RWPE2 (cell line): Measurements from ENCODE around the gene RAPGEF4.

Source experiments
- ATAC-seq: fragments of 200-7000 bp; cut with Tn5 transposase; 3 replicates; pipeline ENCODE4 v1.9.1; 2021; ENCODE audit warnings: low read depth
- DNase-seq: peaks from one replicate; pipeline ENCODE4 v3.0.0-alpha.2; 2020; ENCODE audit warnings: low spot score
- H3K27ac ChIP-seq: fragments of 450-650 bp; 2 replicates; pipeline ENCODE4 v1.5.1; 2017; ENCODE audit warnings: mild to moderate bottlenecking; ENCODE audit not compliant: poor library complexity, severe bottlenecking
- H3K27me3 ChIP-seq: fragments of 250-450 bp; sonication (Bioruptor Pico); 2 replicates; pipeline ENCODE4 v1.5.1; 2021; ENCODE audit warnings: mild to moderate bottlenecking, moderate library complexity; ENCODE audit not compliant: insufficient read depth, poor library complexity, severe bottlenecking
- H3K36me3 ChIP-seq: fragments of 250-450 bp; sonication (Bioruptor Pico); 2 replicates; pipeline ENCODE4 v1.5.1; 2020; ENCODE audit warnings: low read depth, mild to moderate bottlenecking, moderate library complexity
- H3K4me1 ChIP-seq: fragments of 250-450 bp; sonication (Bioruptor Pico); 2 replicates; pipeline ENCODE4 v1.5.1; 2021; ENCODE audit warnings: mild to moderate bottlenecking, moderate library complexity; ENCODE audit not compliant: insufficient read depth, poor library complexity, severe bottlenecking
- H3K4me3 ChIP-seq: fragments of 250-450 bp; sonication (Bioruptor Pico); 2 replicates; pipeline ENCODE4 v1.5.1; 2021; ENCODE audit warnings: mild to moderate bottlenecking, moderate library complexity; ENCODE audit not compliant: severe bottlenecking
- H3K9me3 ChIP-seq: fragments of 250-450 bp; sonication (Bioruptor Pico); 2 replicates; pipeline ENCODE4 v1.5.1; 2021; ENCODE audit warnings: mild to moderate bottlenecking, moderate library complexity; ENCODE audit not compliant: severe bottlenecking
- TF ChIP-seq, protein P1 (sequence below): fragments of 450-650 bp; IDR thresholded peaks from one replicate; pipeline ENCODE4 v1.5.1; 2017; ENCODE audit warnings: mild to moderate bottlenecking, moderate library complexity; ENCODE audit not compliant: poor library complexity, severe bottlenecking

RAPGEF4 gene

DNA sequence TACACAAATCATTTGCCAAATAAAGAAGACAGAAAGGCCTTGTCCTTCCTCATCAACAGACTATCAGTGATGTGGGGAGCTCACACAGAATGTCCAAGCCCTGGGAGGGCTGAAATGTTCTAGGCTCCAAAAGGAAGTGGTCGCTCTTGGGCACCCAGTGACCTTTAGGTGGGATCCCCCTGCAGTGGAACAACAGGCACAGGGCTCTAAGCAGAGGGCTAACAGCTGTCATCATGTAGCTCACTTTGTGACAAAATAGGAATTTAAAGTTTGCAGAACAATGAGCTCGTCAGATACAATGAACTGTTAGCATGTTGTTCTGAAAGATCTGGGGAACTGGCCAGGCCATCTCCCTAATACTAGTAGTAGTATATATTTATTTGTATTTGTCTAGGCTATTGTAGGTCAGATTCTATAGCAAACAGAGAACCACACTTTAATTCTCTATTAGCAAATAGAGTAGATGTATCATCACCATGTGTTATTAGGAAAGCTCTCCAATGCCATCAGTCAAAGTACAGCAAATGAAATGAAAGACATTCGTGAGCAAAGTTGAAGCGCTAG, 188.5 kb downstream of the RAPGEF4 start:
- no peak for ATAC-seq
- Histone ChIP-seq H3K4me3 (no peak overlapping the region), H3K27me3 (no peaks in the 10 kb centered on the region), H3K9me3 (no peaks in the 10 kb centered on the region), H3K36me3 (no peaks in the 10 kb centered on the region), H3K27ac (no peak overlapping the region), H3K4me1 (no peaks in the 10 kb centered on the region)
- TF ChIP-seq, protein P1, sequence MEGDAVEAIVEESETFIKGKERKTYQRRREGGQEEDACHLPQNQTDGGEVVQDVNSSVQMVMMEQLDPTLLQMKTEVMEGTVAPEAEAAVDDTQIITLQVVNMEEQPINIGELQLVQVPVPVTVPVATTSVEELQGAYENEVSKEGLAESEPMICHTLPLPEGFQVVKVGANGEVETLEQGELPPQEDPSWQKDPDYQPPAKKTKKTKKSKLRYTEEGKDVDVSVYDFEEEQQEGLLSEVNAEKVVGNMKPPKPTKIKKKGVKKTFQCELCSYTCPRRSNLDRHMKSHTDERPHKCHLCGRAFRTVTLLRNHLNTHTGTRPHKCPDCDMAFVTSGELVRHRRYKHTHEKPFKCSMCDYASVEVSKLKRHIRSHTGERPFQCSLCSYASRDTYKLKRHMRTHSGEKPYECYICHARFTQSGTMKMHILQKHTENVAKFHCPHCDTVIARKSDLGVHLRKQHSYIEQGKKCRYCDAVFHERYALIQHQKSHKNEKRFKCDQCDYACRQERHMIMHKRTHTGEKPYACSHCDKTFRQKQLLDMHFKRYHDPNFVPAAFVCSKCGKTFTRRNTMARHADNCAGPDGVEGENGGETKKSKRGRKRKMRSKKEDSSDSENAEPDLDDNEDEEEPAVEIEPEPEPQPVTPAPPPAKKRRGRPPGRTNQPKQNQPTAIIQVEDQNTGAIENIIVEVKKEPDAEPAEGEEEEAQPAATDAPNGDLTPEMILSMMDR = no peak
- no peak for DNase-seq

DNA sequence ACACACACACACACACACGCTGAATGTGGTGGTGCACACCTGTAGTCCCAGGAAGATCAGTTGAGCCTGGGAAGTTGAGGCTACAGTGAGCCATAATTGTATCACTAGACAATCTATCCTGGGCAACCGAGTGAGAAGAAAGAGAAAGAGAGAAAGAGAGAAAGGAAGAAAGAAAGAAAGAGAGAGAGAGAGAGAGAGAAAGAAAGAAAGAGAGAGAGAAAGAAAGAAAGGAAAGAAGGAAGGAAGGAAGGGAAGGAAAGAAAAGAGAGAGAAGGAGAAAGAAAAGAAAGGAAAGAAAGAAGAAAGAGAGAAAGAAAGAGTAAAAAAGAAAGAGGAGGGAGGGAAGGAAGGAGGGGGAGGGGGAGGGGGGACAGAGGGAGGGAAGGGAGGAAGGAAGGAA, 190.0 kb downstream of the RAPGEF4 start:
- TF ChIP-seq, protein P1 = no peak
- no peak for ATAC-seq
- H3K27me3 ChIP-seq = no peaks in the 10 kb centered on the region
- no peaks in the 10 kb centered on the region for H3K9me3 ChIP-seq
- no peak overlapping the region for H3K27ac ChIP-seq
- no peak overlapping the region for H3K4me3 ChIP-seq
- no peaks in the 10 kb centered on the region for H3K36me3 ChIP-seq
- H3K4me1 ChIP-seq = no peaks in the 10 kb centered on the region
- DNase-seq = no peak

DNA sequence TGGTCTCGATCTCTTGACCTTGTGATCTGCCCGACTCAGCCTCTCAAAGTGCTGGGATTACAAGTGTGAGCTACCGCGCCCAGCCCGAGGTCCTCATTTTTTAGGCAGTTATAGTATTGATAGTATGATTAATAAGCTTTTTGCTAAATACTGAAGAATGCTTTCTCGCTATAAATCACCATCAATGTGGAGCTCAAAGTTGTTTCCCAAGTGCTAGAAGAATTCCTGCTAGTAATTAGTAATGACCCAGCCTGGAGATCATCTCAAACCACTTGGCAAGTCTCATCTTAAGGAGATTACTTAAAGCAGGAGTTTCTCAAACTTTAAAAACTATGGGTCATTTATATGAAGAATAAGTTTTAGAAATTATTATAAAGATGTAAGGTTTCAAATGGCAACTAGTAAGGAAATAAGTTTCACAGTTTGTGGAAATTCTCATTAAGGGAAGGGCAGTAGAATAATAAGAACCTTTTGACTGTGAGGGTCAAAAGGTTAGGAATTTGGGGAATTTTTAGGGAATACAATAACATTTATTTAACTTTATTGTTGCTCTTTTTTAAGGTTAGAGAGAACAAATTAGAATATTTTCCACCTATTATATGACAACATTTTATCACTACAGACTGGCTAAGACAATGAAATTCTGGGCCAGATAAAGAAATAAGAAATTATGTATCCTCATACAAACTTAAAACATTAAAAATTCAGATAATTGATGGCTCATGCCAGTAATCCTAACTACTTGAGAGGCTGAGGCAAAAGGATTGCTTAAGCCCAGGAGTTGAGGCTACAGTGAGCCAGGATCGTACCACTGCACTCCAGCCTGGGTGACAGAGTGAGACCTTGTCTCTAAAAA, 191.4 kb downstream of the RAPGEF4 start:
- DNase-seq = no peak
- Histone ChIP-seq H3K9me3 (no peaks in the 10 kb centered on the region), H3K27me3 (no peaks in the 10 kb centered on the region), H3K27ac (no peak overlapping the region), H3K36me3 (no peaks in the 10 kb centered on the region), H3K4me3 (no peak overlapping the region), H3K4me1 (peaks cover 5% of the 10 kb centered on the region)
- TF ChIP-seq, protein P1 = no peak
- ATAC-seq = no peak

DNA sequence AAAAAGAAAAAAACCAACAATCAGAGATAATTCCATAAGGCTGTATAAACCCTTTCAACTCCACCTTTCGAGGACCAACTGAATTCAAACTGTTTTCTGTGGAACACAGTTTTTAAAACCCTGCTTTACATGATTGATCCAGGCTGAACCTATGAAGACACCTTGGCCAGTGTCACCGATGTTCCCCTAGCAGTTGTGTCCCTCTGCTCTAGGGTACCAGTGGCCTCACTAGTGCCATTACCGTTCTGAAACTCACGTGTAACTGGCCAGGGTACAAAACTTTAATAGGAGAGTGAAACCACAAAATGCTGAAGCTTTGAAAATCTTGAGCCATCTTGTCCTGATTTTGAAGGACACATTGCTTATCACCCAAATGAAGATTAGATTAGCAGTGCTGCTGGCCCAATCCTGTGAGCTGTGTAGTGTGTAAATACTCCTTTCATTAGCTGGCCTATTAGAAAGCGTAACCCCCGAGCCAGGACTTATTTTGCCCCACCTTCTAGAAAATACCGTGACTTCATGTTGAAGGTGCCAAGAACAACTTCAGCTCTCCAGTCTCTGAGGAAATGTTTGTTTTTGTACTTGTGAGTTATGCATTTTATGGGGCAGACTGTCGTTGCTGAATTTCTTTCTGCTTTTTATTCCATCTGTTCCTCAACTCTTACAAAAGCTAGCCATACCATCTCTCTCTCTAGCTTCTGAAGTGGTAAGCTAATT, 192.2 kb downstream of the RAPGEF4 start:
- no peaks in the 10 kb centered on the region for H3K36me3 ChIP-seq
- H3K4me1 ChIP-seq = peaks cover 5% of the 10 kb centered on the region
- no peak overlapping the region for H3K4me3 ChIP-seq
- no peaks in the 10 kb centered on the region for H3K27me3 ChIP-seq
- H3K27ac ChIP-seq = no peak overlapping the region
- ATAC-seq (no peak), DNase-seq (no peak)
- H3K9me3 ChIP-seq = no peaks in the 10 kb centered on the region
- TF ChIP-seq, protein P1 = no peak
